GM23338 (cell line): Measurements from ENCODE around the gene NHERF1. TPM values are rescaled to one million over a fixed set of nuclear protein-coding genes. Genes with fewer than 3 reads are reported as not detected.

Experiments
- ATAC-seq: fragments of 200-7000 bp; cut with Tn5 transposase; 3 replicates; pipeline ENCODE4 v1.9.1; 2020
- DNase-seq: peaks from one replicate; pipeline ENCODE4 v3.0.0-alpha.2; 2015; ENCODE audit warnings: low spot score
- H2AFZ ChIP-seq: fragments of 200-600 bp; sonication (generic); 2 replicates; pipeline ENCODE4 v1.8.0; 2016; ENCODE audit warnings: antibody characterized with exemption, mild to moderate bottlenecking, moderate library complexity
- H3F3A ChIP-seq: fragments of 200-600 bp; sonication (generic); replicated peaks from 2 replicates; pipeline ENCODE4 v1.8.0; 2017; ENCODE audit warnings: antibody characterized with exemption, mixed run types, low read depth
- H3K27ac ChIP-seq: fragments of 200-600 bp; sonication (generic); 2 replicates; pipeline ENCODE4 v1.6.1; 2016; ENCODE audit warnings: low read depth
- H3K27me3 ChIP-seq: fragments of 200-600 bp; sonication (generic); 2 replicates; pipeline ENCODE4 v1.8.0; 2016; ENCODE audit warnings: mild to moderate bottlenecking, mixed run types, moderate library complexity; ENCODE audit not compliant: insufficient read depth
- H3K36me3 ChIP-seq: fragments of 200-600 bp; sonication (generic); 2 replicates; pipeline ENCODE4 v1.8.0; 2016; ENCODE audit warnings: mild to moderate bottlenecking; ENCODE audit not compliant: insufficient read depth
- H3K4me1 ChIP-seq: fragments of 200-600 bp; sonication (generic); 2 replicates; pipeline ENCODE4 v1.8.0; 2016; ENCODE audit warnings: mild to moderate bottlenecking, moderate library complexity; ENCODE audit not compliant: insufficient read depth
- H3K4me2 ChIP-seq: fragments of 200-600 bp; sonication (generic); 2 replicates; pipeline ENCODE4 v1.7.1; 2017; ENCODE audit warnings: mixed run types
- H3K4me3 ChIP-seq: fragments of 200-600 bp; sonication (generic); 2 replicates; pipeline ENCODE4 v1.6.1; 2016; ENCODE audit warnings: mixed run types
- H3K79me2 ChIP-seq: fragments of 200-600 bp; sonication (generic); replicated peaks from 2 replicates; pipeline ENCODE4 v1.8.0; 2017; ENCODE audit warnings: mild to moderate bottlenecking; ENCODE audit not compliant: insufficient read depth
- H3K9me2 ChIP-seq: fragments of 200-600 bp; sonication (generic); 2 replicates; pipeline ENCODE4 v1.8.0; 2017; ENCODE audit not compliant: insufficient read depth
- H4K20me1 ChIP-seq: fragments of 200-600 bp; sonication (generic); replicated peaks from 2 replicates; pipeline ENCODE4 v1.8.0; 2017; ENCODE audit warnings: mild to moderate bottlenecking; ENCODE audit not compliant: insufficient read depth
- H3K27ac Mint-ChIP-seq: 2 replicates; pipeline ENCODE4 v1.8.0; 2020; ENCODE audit warnings: inconsistent platforms, mild to moderate bottlenecking, moderate library complexity, mixed read lengths
- H3K27me3 Mint-ChIP-seq: 3 replicates; pipeline ENCODE4 v1.8.0; 2022; ENCODE audit warnings: low read depth, mild to moderate bottlenecking, moderate library complexity, mixed read lengths, inconsistent platforms; ENCODE audit not compliant: insufficient read depth, poor library complexity
- H3K36me3 Mint-ChIP-seq: 3 replicates; pipeline ENCODE4 v1.8.0; 2021; ENCODE audit warnings: low read depth, mild to moderate bottlenecking, inconsistent platforms, moderate library complexity, mixed read lengths
- H3K4me1 Mint-ChIP-seq: 3 replicates; pipeline ENCODE4 v1.8.0; 2020; ENCODE audit warnings: mild to moderate bottlenecking, inconsistent platforms, mixed read lengths
- H3K4me3 Mint-ChIP-seq: 3 replicates; pipeline ENCODE4 v1.8.0; 2021; ENCODE audit warnings: moderate library complexity, mild to moderate bottlenecking, inconsistent platforms, mixed read lengths
- H3K9me3 Mint-ChIP-seq: 3 replicates; pipeline ENCODE4 v1.8.0; 2020; ENCODE audit warnings: moderate library complexity, mild to moderate bottlenecking, inconsistent platforms, mixed read lengths
- CREB1 ChIP-seq: fragments of 250-450 bp; sonication (Bioruptor Pico); IDR thresholded peaks from 2 replicates; pipeline ENCODE4 v1.5.0; 2020; ENCODE audit warnings: low read depth, mild to moderate bottlenecking, moderate library complexity
- EZH2 ChIP-seq: fragments of 200-600 bp; sonication (generic); IDR thresholded peaks from one replicate; pipeline ENCODE4 v1.8.0; 2017; ENCODE audit warnings: antibody characterized with exemption, mild to moderate bottlenecking, low read depth; ENCODE audit not compliant: unreplicated experiment
- EZH2phosphoT487 ChIP-seq: fragments of 200-600 bp; sonication (generic); IDR thresholded peaks from one replicate; pipeline ENCODE4 v1.8.1; 2018; ENCODE audit warnings: antibody characterized with exemption; ENCODE audit not compliant: unreplicated experiment
- JUNB ChIP-seq: IDR thresholded peaks from one replicate; pipeline ENCODE4 v1.6.1; 2016; ENCODE audit warnings: antibody characterized with exemption; ENCODE audit not compliant: unreplicated experiment
- NANOG ChIP-seq: IDR thresholded peaks from 2 replicates; pipeline ENCODE4 v1.6.1; 2016; ENCODE audit warnings: antibody characterized with exemption, borderline replicate concordance
- POLR2AphosphoS5 ChIP-seq: IDR thresholded peaks from 2 replicates; pipeline ENCODE4 v1.6.1; 2016; ENCODE audit warnings: antibody characterized with exemption, low read depth
- STAT1 ChIP-seq: IDR thresholded peaks from one replicate; pipeline ENCODE4 v1.6.1; 2016; ENCODE audit warnings: antibody characterized with exemption; ENCODE audit not compliant: unreplicated experiment
- ZNF114 ChIP-seq: fragments of 250-450 bp; sonication (Bioruptor Pico); IDR thresholded peaks from 2 replicates; pipeline ENCODE4 v1.5.0; 2020; ENCODE audit warnings: mild to moderate bottlenecking, moderate library complexity
- ZNF331 ChIP-seq: fragments of 250-450 bp; sonication (Bioruptor Pico); IDR thresholded peaks from 2 replicates; pipeline ENCODE4 v1.5.0; 2020; ENCODE audit warnings: low read depth, mild to moderate bottlenecking, moderate library complexity
- polyA plus RNA-seq: library from polyadenylated mRNA; unstranded; fragments of >200 nt; fragmentation: Nextera tagmentation; extraction: Ambion mirVana; gene quantifications from 2 replicates; pipeline ENCODE4 v1.2.1, GENCODE V29; 2016
- total RNA-seq: library from RNA; depleted of rRNA; stranded (reverse); fragments of >200 nt; shearing (Covaris generic); gene quantifications from 2 replicates; pipeline ENCODE4 v1.2.3, GENCODE V29; 2014
- TF ChIP-seq, protein P1 (sequence below), 2 experiments: fragments of 200-600 bp in 1 of 2; sonication (generic) in 1 of 2; conservative IDR thresholded peaks; 2 replicates each; pipeline versions ENCODE4 v1.5.1 to v1.6.1; 2016 to 2017; ENCODE audit warnings: antibody characterized with exemption in 2 of 2, low read depth in 2 of 2, mild to moderate bottlenecking in 2 of 2, moderate library complexity in 1 of 2
- TF ChIP-seq, protein P2 (sequence below): IDR thresholded peaks from 2 replicates; pipeline ENCODE4 v1.6.1; 2016; ENCODE audit warnings: antibody characterized with exemption
- TF ChIP-seq, protein P3 (sequence below): IDR thresholded peaks from one replicate; pipeline ENCODE4 v1.6.1; 2018; ENCODE audit warnings: antibody characterized with exemption; ENCODE audit not compliant: unreplicated experiment

Gene NHERF1
- total and polyA plus RNA-seq, 2 experiments from 2014 or later = 48.8 to 100 TPM

GRCh38 chr17:74730491-74731346, 17.7 kb upstream of the NHERF1 start:
- ATAC-seq = no peak

DNA sequence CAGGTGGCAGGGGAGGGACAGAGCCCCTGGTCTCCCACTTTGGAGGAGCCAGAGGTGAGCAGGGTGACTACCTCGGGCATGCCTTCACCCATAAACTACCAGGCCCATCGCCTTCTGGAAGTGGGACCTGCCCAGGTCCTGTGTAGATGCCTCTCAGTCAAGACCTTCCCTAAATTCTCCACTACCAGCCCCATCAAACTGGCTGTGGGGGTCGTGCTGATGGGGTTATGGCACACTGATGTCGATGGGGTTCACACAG, 17.2 kb upstream of the NHERF1 start:
- H3K4me1 Mint-ChIP-seq = peaks cover 7% of the 10 kb centered on the region
- Histone ChIP-seq H4K20me1 (no peaks in the 10 kb centered on the region), H3K4me1 (peaks cover 5% of the 10 kb centered on the region; the same call in 1 of the 2 replicates), H3F3A (peaks cover 23% of the 10 kb centered on the region), H3K79me2 (no peaks in the 10 kb centered on the region), H3K27me3 (peaks cover 11% of the 10 kb centered on the region; the same call in 1 of the 2 replicates), H3K4me2 (no peak overlapping the region), H3K36me3 (no peaks in the 10 kb centered on the region), H3K4me3 (no peak overlapping the region), H3K27ac (no peak overlapping the region), H3K9me2 (no peaks in the 10 kb centered on the region), H2AFZ (no peak overlapping the region)
- DNase-seq = no peak
- no peaks in the 10 kb centered on the region for H3K36me3 Mint-ChIP-seq
- no peaks in the 10 kb centered on the region for H3K9me3 Mint-ChIP-seq
- no peak overlapping the region for H3K27ac Mint-ChIP-seq
- no peak for ATAC-seq
- H3K27me3 Mint-ChIP-seq = peaks cover 12% of the 10 kb centered on the region
- no peak overlapping the region for H3K4me3 Mint-ChIP-seq
- no peak for TF ChIP-seq EZH2phosphoT487
- TF ChIP-seq, protein P1, sequence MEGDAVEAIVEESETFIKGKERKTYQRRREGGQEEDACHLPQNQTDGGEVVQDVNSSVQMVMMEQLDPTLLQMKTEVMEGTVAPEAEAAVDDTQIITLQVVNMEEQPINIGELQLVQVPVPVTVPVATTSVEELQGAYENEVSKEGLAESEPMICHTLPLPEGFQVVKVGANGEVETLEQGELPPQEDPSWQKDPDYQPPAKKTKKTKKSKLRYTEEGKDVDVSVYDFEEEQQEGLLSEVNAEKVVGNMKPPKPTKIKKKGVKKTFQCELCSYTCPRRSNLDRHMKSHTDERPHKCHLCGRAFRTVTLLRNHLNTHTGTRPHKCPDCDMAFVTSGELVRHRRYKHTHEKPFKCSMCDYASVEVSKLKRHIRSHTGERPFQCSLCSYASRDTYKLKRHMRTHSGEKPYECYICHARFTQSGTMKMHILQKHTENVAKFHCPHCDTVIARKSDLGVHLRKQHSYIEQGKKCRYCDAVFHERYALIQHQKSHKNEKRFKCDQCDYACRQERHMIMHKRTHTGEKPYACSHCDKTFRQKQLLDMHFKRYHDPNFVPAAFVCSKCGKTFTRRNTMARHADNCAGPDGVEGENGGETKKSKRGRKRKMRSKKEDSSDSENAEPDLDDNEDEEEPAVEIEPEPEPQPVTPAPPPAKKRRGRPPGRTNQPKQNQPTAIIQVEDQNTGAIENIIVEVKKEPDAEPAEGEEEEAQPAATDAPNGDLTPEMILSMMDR (conservative IDR thresholded peaks at IDR 0.05; ENCODE audit: low read depth in 2 of 2) = no peak
- TF ChIP-seq NANOG = no peak
- no peak for TF ChIP-seq STAT1
- no peak for TF ChIP-seq ZNF114
- TF ChIP-seq, protein P2, sequence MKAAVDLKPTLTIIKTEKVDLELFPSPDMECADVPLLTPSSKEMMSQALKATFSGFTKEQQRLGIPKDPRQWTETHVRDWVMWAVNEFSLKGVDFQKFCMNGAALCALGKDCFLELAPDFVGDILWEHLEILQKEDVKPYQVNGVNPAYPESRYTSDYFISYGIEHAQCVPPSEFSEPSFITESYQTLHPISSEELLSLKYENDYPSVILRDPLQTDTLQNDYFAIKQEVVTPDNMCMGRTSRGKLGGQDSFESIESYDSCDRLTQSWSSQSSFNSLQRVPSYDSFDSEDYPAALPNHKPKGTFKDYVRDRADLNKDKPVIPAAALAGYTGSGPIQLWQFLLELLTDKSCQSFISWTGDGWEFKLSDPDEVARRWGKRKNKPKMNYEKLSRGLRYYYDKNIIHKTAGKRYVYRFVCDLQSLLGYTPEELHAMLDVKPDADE = no peak
- no peak for TF ChIP-seq EZH2
- TF ChIP-seq, protein P3, sequence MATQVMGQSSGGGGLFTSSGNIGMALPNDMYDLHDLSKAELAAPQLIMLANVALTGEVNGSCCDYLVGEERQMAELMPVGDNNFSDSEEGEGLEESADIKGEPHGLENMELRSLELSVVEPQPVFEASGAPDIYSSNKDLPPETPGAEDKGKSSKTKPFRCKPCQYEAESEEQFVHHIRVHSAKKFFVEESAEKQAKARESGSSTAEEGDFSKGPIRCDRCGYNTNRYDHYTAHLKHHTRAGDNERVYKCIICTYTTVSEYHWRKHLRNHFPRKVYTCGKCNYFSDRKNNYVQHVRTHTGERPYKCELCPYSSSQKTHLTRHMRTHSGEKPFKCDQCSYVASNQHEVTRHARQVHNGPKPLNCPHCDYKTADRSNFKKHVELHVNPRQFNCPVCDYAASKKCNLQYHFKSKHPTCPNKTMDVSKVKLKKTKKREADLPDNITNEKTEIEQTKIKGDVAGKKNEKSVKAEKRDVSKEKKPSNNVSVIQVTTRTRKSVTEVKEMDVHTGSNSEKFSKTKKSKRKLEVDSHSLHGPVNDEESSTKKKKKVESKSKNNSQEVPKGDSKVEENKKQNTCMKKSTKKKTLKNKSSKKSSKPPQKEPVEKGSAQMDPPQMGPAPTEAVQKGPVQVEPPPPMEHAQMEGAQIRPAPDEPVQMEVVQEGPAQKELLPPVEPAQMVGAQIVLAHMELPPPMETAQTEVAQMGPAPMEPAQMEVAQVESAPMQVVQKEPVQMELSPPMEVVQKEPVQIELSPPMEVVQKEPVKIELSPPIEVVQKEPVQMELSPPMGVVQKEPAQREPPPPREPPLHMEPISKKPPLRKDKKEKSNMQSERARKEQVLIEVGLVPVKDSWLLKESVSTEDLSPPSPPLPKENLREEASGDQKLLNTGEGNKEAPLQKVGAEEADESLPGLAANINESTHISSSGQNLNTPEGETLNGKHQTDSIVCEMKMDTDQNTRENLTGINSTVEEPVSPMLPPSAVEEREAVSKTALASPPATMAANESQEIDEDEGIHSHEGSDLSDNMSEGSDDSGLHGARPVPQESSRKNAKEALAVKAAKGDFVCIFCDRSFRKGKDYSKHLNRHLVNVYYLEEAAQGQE = no peak
- no peak for TF ChIP-seq JUNB
- no peak for TF ChIP-seq CREB1
- no peak for TF ChIP-seq ZNF331
- no peak for TF ChIP-seq POLR2AphosphoS5

More at GRCh38 chr17:74730491-74731346, 17.7 kb upstream of the NHERF1 start:
- peaks cover 4% of the 10 kb centered on the region for H3K4me1 Mint-ChIP-seq
- Histone ChIP-seq H3F3A (peaks cover 21% of the 10 kb centered on the region), H3K9me2 (no peaks in the 10 kb centered on the region), H3K4me2 (no peak overlapping the region), H3K79me2 (no peaks in the 10 kb centered on the region), H3K4me3 (no peak overlapping the region), H3K27me3 (peaks cover 10% of the 10 kb centered on the region; the same call in 1 of the 2 replicates), H4K20me1 (no peaks in the 10 kb centered on the region), H3K4me1 (peaks cover 2% of the 10 kb centered on the region; the same call in 1 of the 2 replicates), H3K36me3 (no peaks in the 10 kb centered on the region), H2AFZ (no peak overlapping the region), H3K27ac (no peak overlapping the region)
- TF ChIP-seq ZNF331 = no peak
- TF ChIP-seq POLR2AphosphoS5 = no peak
- no peak for TF ChIP-seq JUNB
- DNase-seq = no peak
- no peaks in the 10 kb centered on the region for H3K36me3 Mint-ChIP-seq
- H3K4me3 Mint-ChIP-seq = no peak overlapping the region
- H3K27ac Mint-ChIP-seq = no peak overlapping the region
- H3K9me3 Mint-ChIP-seq = no peaks in the 10 kb centered on the region; the same call in 2 of the 3 replicates
- peaks cover 9% of the 10 kb centered on the region for H3K27me3 Mint-ChIP-seq
